TTC549 (cell line): ENCODE measurements around the gene CGB8.

Experiments used
- FAIRE-seq: peaks from 2 replicates; lab custom pipeline; 2012; peaks lifted over from hg19 to GRCh38; lab: Jason Lieb, UNC

CGB8 gene

GRCh38 chr19:49006905-49007304 is 42.0 kb downstream of the CGB8 start:
- FAIRE-seq, result no peak

DNA sequence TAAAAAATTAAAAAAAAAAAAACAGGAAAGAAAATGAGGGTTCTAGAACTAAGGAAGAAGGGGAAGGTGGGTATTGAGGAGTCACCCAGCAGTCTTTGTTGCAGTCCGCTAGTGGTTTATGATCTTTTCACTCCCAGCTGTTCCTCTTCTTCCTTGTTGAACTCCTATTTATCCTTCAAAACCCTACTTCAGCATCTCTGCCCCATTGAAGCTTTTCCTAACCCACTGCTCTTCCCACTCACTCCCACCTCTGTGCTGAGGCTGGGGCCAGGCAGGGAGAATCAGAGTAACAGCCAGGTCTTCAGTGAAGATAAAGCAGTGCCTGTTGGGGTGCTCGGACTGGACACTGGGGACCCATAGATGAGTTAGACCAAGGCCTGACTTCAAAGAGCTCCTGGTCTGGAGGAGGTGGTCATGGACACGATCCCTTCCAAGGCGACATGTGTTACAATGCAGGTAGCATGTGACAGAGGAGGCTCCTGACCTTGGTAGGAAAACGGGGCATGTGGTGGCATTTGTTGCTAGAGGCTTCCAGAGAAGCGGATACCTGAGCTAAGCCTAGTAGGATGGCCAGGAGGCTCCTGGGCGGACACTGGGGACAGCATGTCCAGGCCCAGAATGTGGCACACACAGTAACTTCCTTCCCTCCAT is 43.8 kb downstream of the CGB8 start:
- no peak for FAIRE-seq

GRCh38 chr19:49004133-49004532 is 44.8 kb downstream of the CGB8 start:
- FAIRE-seq, result no peak

GRCh38 chr19:48999481-49000325 is 49.2 kb downstream of the CGB8 start:
- no peak for FAIRE-seq

DNA sequence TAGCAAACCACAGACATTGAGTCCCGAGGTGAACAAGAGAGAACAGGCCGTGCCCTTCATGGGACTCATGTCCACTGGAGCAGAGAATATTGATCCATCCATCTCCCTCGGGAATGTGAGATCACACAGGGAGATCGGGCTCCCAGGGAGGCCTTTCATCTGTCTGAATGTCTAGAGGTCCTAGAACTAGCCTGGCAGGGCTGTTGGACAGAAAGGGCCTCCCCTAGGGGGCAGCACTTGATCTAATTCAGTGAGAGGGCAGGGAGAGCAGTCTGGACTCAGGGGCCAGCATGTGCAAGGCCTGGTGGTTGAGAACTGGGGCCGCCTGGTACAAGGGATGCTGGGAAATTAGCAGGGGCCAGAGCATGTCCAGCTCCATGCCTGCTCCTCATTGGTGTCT is 50.9 kb downstream of the CGB8 start:
- no peak for FAIRE-seq
